8988T (cell line): Measurements from ENCODE around the gene PTPRN2.
"Not testable (repeated sequence)": the region's sequence is repeated elsewhere in the genome, so short reads cannot be mapped to it uniquely, and the experiment has no call there.

Source experiments
- DNase-seq: peaks from one replicate; pipeline ENCODE4 v3.0.0; 2011

Gene PTPRN2

DNA sequence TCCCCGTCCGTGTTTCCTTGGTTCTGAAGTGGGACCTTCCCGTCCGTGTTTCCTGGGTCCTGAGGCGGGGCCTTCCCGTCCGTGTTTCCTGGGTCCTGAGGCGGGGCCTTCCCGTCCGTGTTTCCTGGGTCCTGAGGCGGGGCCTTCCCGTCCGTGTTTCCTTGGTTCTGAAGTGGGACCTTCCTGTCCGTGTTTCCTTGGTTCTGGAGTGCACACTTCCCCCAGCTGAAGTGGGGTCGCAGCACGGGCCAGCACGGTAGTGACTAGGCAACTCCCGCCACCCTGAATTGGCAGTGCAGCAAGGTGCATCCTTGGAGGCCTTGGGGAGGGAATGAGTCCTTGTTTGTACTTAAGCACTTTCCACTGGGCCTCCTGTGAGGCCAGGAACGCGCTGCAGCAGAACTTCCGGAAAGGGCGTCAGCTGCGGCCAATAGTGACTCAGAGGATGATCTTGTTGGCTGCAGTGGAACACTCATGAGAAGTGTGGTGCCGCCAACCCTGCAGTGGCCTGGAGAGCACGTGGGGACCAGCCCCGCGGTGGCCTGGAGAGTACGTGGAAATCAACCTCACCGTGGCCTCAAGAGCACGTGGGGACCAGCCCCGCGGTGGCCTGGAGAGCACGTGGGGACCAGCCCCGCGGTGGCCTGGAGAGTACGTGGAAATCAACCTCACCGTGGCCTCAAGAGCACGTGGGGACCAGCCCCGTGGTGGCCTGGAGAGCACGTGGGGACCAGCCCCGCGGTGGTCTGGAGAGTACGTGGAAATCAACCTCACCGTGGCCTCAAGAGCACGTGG is 685.6 kb downstream of the PTPRN2 start:
- not testable (repeated sequence) for DNase-seq

DNA sequence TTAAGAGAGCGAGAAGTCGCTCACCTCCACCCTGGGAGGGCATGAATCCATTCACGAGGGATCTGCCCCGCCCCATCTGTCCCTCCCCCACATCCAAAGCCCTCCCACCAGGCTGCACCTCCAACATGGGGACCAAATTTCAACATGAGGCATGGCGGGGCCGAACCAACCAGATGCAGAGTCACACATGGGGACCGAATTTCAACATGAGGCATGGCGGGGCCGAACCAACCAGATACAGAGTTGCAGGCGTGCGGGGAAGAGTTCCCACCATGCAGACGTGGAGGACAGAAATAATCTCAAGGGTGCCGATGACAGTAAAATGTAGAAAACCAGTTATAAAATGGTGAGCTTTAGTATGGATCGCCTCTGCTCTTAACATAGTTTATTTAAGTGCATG is 686.5 kb downstream of the PTPRN2 start:
- DNase-seq = no peak

GRCh38 chr7:157900556-157900955 is 687.1 kb downstream of the PTPRN2 start:
- no peak for DNase-seq

DNA sequence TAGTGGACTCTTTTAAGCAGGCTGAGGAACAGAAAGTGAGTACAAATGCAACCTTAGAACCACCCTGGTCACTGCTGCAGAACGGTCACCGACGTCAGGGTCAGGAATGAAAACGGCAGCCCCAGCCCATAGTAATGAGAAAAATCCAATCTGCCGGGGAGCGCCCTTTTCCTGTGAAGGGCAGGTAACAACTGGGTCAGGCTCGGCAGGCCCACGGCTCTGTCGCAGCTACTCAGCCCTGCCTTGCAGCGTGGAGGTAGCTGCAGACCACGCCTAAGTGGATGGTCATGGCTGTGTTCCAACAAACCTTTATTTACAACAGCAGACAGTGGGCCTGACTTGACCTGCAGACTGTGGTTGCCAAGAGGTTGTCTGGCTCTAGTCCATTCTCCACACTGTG is 687.6 kb downstream of the PTPRN2 start:
- no peak for DNase-seq

DNA sequence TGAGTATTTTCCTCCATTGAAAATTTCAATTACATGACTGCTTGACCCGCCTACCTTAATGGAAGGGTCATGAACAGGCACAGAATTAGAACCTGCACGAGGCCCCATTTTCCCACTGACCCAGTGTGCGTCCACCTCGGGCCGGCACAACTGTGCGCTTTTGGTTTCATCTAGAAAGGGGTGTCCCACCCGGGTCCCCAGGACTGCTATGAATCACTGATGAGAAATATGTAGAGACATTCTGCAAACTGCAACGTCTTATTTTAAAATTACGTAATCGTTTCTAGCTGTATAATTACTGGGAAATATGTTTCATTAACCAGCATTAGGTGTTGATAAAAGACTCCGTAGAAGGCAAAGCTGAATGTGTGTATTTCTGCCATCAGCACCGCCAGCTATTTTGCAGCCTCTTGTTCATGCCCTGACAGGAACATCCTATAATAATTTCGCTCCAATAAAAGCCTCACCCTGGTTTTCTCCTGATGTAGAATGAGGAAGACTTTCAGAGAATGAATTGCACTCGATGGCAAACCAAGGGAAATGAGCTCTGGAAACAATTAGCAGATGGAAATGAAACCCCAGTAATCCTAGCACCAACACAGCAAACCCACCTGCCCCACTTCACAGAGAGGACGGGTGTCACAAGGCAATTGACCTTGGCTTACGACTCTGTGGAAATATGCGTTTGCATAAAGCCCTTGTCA is 688.7 kb downstream of the PTPRN2 start:
- DNase-seq = no peak

GRCh38 chr7:157898261-157898660 is 689.4 kb downstream of the PTPRN2 start:
- no peak for DNase-seq

- DNase-seq = no peak
These were observed 689.9 kb downstream of the PTPRN2 start for GRCh38 chr7:157897681-157898080.

DNA sequence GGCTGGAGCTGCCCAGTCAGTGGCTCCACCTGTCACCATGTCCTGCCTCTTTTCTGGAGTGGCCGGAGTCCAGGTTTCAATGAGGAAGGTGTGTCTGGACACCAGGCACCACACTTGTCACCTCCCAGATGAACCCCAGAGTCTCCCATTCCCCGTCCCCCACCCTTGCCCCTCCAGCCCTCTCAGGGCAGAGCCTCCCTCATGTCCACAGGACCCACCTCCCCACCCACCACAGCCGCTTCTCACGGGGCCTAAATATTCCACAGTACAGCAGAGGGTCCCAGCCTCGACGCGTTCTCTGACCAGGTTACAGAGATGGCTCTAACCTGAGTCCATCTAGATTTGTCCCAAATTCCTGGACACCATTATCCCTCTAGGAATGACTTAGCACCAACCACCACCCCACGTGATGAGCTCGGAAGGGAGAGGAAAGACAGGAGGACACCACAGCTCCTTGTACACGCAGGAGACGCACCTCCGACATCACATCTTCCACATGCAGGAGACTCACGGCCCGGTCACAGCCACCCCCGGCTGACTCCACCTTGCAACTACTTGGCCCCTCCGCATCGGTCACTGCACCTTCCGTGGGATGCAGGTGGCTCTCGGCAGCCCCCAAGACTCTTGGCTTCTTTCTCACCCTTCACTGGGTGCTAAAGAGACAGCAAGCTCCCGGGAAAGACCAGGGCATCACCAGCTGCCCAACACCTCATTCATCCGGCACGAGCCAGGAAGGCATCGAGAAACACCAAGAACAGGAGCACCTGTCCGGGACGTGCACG is 690.7 kb downstream of the PTPRN2 start:
- no peak for DNase-seq

DNA sequence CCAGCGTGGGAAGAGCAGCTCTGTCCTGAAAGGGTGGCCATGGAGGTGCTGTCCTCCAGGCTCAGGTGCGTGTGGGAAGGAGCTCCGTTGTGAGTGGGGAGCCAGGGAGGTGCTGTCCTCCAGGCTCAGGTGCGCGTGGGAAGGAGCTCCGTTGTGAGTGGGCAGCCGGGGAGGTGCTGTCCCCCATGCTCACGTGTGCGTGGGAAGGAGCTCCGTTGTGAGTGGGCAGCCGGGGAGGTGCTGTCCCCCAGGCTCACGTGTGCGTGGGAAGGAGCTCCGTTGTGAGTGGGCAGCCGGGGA is 691.3 kb downstream of the PTPRN2 start:
- not testable (repeated sequence) for DNase-seq

DNA sequence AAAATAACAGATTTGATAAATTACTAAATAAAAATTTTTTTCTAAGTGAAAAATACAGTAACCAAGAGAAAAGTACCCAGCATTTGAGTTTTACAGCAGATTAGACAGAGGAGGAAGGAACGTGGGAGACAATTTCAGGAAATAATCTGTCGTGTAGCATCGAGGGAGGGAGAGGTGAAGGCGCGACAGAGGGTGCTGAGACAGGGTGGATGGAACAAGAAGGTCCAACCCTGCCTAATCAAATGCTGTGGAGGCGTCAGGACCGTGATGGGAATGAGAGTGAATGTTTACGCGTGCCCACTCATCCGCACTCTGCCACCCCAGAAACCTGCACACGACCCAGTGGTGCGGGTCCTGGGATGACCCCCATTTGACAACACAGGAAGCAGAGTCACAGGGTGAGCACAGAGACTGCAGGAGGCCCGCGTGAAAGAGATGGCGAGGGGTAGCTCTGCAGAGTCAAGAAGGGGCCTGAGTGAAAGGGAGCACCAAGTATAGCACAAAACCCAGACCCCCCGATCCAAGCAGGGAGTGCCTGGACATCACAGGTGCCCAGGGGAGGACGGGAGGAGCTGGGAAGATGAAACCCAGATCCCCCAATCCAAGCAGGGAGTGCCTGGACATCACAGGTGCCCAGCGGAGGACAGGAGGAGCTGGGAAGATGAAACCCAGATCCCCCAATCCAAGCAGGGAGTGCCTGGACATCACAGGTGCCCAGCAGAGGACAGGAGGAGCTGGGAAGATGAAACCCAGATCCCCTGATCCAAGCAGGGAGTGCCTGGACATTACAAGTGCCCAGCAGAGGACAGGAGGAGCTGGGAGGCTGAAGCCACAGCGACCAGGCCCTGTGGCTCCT is 691.9 kb downstream of the PTPRN2 start:
- DNase-seq = no peak

DNA sequence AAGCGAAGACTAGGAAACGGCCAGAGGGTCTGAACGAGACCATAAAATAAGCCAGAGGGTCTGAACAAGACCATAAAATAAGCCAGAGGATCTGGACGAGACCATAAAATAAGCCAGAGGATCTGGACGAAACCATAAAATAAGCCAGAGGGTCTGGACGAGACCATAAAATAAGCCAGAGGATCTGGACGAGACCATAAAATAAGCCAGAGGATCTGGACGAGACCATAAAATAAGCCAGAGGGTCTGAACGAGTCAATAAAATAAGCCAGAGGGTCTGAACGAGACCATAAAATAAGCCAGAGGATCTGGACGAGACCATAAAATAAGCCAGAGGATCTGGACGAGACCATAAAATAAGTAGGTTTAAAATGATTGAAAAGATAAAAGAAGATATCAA is 692.5 kb downstream of the PTPRN2 start:
- not testable (repeated sequence) for DNase-seq

DNA sequence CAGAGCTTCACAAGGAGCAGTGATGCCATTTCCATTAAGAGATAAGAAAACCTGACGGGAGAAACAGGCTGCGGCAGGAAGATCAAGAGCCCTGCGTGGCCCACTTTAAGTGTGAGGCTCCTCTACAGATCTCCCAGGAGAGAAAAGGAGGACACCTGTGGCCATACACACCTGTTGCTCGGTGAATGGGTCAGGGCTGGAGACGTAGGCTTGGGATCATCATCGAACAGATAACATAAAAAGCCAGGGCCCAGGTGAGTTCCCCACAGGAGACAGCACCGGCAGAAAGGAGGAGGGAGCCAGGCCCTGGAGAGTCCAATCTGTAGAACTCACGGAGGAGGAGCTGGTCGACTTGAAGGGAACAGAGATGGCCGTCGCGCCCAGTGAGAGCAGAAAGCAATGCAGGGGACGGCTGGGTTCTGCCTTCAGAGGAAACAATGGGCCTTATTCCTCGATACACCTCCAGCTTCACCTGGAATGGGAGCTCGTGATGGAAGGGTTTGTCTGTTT is 694.0 kb downstream of the PTPRN2 start:
- no peak for DNase-seq

- no peak for DNase-seq
These were observed 694.7 kb downstream of the PTPRN2 start for GRCh38 chr7:157892751-157893523.

DNA sequence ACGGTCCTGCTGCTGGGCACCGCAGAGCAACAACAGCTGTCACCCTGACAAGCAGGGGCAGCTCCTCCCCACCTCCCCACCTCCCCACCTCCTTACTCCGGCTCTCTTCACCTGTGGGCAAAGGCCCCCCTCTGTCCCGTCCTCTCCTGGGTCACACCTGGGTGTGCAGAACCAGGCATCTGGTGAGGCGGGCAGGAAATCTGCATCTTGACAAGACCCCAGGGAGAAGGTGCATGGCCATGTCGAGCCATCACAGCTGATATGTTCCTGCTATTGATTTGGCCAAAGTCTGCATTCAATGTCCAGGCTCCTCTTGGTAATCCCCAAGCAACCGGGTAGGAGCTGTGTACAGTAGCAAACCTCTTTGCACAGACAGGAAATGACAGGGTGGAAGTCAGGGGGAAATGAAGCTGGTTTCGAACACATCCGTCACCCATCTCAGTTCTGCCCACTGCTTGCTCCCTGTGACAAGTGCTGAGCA is 696.7 kb downstream of the PTPRN2 start:
- DNase-seq = no peak

DNA sequence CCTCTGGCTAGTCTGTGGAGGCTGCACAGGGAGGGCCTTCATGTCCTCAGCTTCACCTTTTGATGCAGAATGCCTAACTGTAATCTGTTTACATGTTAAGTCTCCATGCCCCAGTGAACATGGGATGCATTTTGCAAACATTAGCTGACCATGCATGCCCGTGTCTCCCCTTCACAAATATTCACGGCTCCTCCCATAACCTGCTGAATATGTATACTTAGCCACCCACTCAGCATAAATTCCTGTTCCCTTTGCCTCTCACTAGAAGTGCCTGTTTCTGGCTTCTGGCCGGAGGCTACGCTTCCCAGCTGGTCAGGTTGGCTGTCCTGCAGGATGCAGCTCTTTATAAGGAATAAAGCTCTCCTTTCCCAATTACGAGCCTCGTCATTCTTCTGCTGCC is 698.1 kb downstream of the PTPRN2 start:
- DNase-seq = no peak

DNA sequence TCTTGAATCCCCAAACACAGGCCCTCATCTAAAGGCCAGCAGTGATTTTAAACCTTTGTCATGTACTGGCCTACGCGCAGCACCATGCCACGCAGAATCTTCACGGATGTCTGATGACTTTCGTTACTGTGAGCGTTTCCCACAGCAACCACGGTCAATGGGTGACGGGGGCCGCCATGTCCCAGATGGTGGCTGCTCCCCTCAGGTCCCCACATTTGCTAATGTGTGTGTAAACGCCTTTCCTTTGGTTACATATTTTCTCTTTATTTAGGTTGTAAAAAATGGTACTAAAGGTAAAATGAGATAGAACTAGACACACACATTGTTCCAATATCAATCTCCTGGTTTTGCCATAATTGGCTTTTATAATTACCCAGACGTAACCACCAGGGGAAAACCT is 699.0 kb downstream of the PTPRN2 start:
- DNase-seq = no peak

GRCh38 chr7:157887400-157887799 is 700.2 kb downstream of the PTPRN2 start:
- DNase-seq = no peak

GRCh38 chr7:157886711-157887110 is 700.9 kb downstream of the PTPRN2 start:
- DNase-seq = no peak

DNA sequence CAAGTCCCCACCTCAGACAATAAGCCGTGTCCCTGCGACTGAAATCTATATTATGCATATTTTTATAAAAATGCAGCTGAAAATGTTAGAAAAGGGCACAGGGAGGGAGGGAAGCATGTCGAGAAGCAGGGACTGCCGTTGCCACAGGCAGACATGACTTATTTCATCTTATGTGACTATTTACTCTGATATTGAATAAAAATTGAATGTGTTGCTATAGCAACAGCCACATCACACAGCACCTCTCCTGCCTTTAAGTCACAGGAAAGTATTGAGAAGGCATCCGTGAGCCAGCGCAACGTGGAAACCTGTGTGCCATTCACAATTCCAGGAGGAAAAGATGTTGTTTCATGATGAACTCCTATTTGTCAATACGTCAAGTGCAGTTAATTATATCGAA is 701.4 kb downstream of the PTPRN2 start:
- no peak for DNase-seq

- DNase-seq = no peak
These were observed 702.5 kb downstream of the PTPRN2 start for GRCh38 chr7:157885140-157885539.

DNA sequence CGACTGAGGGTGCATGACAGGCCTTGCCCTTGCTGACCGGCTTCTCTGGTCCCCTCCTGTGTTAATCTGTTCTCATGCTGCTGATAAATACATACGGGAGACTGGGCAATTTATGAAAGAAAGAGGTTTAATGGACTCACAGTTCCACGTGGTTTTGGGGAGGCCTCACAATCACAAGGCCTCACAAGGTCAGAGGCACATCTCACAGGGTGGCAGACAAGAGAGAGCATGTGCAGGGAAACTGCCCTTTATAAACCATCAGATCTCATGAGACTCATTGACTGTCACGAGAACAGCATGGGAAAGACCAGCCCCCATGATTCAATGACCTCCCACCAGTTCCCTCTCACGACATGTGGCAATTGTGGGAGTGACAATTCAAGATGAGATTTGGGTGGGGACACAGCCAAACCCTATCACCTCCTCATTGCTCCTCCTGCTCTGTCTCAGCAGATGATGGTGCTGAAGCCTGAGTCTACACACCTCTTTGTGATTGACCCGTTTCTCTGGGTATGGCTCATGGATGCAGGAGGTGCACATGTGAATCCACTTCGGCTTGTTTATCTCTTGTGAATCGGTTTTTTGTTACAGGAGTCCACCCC is 703.1 kb downstream of the PTPRN2 start:
- DNase-seq = no peak
